ENCODE results near the gene ILF3.
"Not testable (repeated sequence)": the region's sequence is repeated elsewhere in the genome, so short reads cannot be mapped to it uniquely, and the experiment has no call there.

ILF3 gene

GRCh38 chr19:10675214-10675613 lies 21.1 kb downstream of the ILF3 start:
- DNase-seq (ENCODE audit: low spot score): not testable (repeated sequence)

GRCh38 chr19:10677751-10678150 lies 23.6 kb downstream of the ILF3 start:
- DNase-seq (ENCODE audit: low spot score): no peak

GRCh38 chr19:10678813-10679212 lies 24.7 kb downstream of the ILF3 start:
- no peak for DNase-seq (ENCODE audit: low spot score)

- no peak for DNase-seq (ENCODE audit: low spot score)
Measured at GRCh38 chr19:10679743-10680142, 25.6 kb downstream of the ILF3 start.

- no peak for DNase-seq (ENCODE audit: low spot score)
Measured at GRCh38 chr19:10680545-10681135, 26.5 kb downstream of the ILF3 start.

- no peak for DNase-seq (ENCODE audit: low spot score)
Measured at GRCh38 chr19:10681658-10682057, 27.5 kb downstream of the ILF3 start.

GRCh38 chr19:10682397-10683063 lies 28.4 kb downstream of the ILF3 start:
- DNase-seq (ENCODE audit: low spot score): no peak

- no peak for DNase-seq (ENCODE audit: low spot score)
Measured at GRCh38 chr19:10683064-10683426, 28.9 kb downstream of the ILF3 start.

GRCh38 chr19:10683582-10683981 lies 29.4 kb downstream of the ILF3 start:
- no peak for DNase-seq (ENCODE audit: low spot score)

GRCh38 chr19:10685210-10685609 lies 31.1 kb downstream of the ILF3 start:
- DNase-seq (ENCODE audit: low spot score): no peak

GRCh38 chr19:10686193-10686592 lies 32.0 kb downstream of the ILF3 start:
- no peak for DNase-seq (ENCODE audit: low spot score)

- no peak for DNase-seq (ENCODE audit: low spot score)
Measured at GRCh38 chr19:10686661-10687517, 32.7 kb downstream of the ILF3 start.

- DNase-seq (ENCODE audit: low spot score): no peak
Measured at GRCh38 chr19:10687518-10688288, 33.6 kb downstream of the ILF3 start.

- DNase-seq (ENCODE audit: low spot score): no peak
Measured at GRCh38 chr19:10688545-10689280, 34.6 kb downstream of the ILF3 start.

GRCh38 chr19:10690341-10690781 lies 36.2 kb downstream of the ILF3 start:
- no peak for DNase-seq (ENCODE audit: low spot score)

- DNase-seq (ENCODE audit: low spot score): no peak
Measured at GRCh38 chr19:10691178-10691881, 37.2 kb downstream of the ILF3 start.

- no peak for DNase-seq (ENCODE audit: low spot score)
Measured at GRCh38 chr19:10691883-10692282, 37.7 kb downstream of the ILF3 start.

GRCh38 chr19:10692673-10693264 lies 38.6 kb downstream of the ILF3 start:
- DNase-seq (ENCODE audit: low spot score): no peak

GRCh38 chr19:10694706-10695307 lies 40.7 kb downstream of the ILF3 start:
- no peak for DNase-seq (ENCODE audit: low spot score)
